Neural cell (in vitro differentiated cells): ENCODE measurements around the gene ZBTB17.
"Not testable (repeated sequence)": the region's sequence is repeated elsewhere in the genome, so short reads cannot be mapped to it uniquely, and the experiment has no call there.

Experiments used
- CTCF ChIP-seq: fragments of 450-650 bp; IDR thresholded peaks from 2 replicates; pipeline ENCODE4 v1.5.1; 2014; ENCODE audit warnings: antibody characterized with exemption, mild to moderate bottlenecking, moderate library complexity; ENCODE audit not compliant: poor library complexity, severe bottlenecking
- EP300 ChIP-seq: fragments of 450-650 bp; conservative IDR thresholded peaks from 2 replicates; pipeline ENCODE4 v1.6.1; 2014; ENCODE audit warnings: antibody characterized with exemption, mild to moderate bottlenecking, moderate library complexity; ENCODE audit not compliant: poor library complexity, severe bottlenecking
- EZH2 ChIP-seq: fragments of 200-600, 300-800 bp; shearing (Covaris generic), sonication (generic); IDR thresholded peaks from 2 replicates; pipeline ENCODE4 v1.6.1; 2014; ENCODE audit warnings: antibody characterized with exemption, low read length, borderline replicate concordance, mild to moderate bottlenecking; ENCODE audit not compliant: insufficient read depth, poor library complexity, severe bottlenecking
- MXI1 ChIP-seq: fragments of 450-650 bp; conservative IDR thresholded peaks from 2 replicates; pipeline ENCODE4 v1.6.1; 2014; ENCODE audit warnings: antibody characterized with exemption, mild to moderate bottlenecking; ENCODE audit not compliant: poor library complexity, severe bottlenecking
- RAD21 ChIP-seq: fragments of 450-650 bp; conservative IDR thresholded peaks from 2 replicates; pipeline ENCODE4 v1.6.1; 2014; ENCODE audit warnings: antibody characterized with exemption, mild to moderate bottlenecking, moderate library complexity

DNA sequence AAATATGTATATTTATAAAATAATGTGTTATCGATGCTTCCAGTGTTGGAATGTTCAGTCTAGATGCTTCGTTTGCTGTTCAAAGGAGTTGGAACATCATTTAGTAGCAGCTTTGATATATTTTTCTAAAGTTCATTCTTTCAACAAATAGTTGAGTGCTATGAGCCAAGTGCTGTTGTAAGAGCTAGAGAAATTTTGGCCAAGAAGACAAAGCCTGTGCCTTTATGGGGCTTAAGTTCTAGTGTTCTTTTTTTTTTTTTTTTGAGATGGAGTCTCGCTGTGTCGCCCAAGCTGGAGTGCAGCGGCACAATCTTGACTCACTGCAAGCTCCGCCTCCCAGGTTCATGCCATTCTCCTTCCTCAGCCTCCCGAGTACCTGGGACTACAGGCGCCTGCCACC is 49.5 kb downstream of the ZBTB17 start:
- not testable (repeated sequence) for TF ChIP-seq CTCF, EP300, RAD21, EZH2, MXI1
